HG02678 (cell line): ENCODE data around the gene DHRS1.

ENCODE experiments used
- ATAC-seq: cut with Tn5 transposase; IDR thresholded peaks from one replicate; pipeline ENCODE4 v1.9.1; 2021; ENCODE audit warnings: mild to moderate bottlenecking, moderate library complexity; ENCODE audit not compliant: unreplicated experiment

Gene DHRS1

GRCh38 chr14:24285351-24285750, 14.2 kb downstream of the DHRS1 start:
- no peak for ATAC-seq

- ATAC-seq: no peak
These were observed 15.0 kb downstream of the DHRS1 start for GRCh38 chr14:24284501-24285035.

- no peak for ATAC-seq
These were observed 15.7 kb downstream of the DHRS1 start for GRCh38 chr14:24283796-24284460.

GRCh38 chr14:24282736-24283135, 16.8 kb downstream of the DHRS1 start:
- no peak for ATAC-seq

GRCh38 chr14:24281636-24282035, 17.9 kb downstream of the DHRS1 start:
- no peak for ATAC-seq

- no peak for ATAC-seq
These were observed 18.7 kb downstream of the DHRS1 start for GRCh38 chr14:24280797-24281460.

- ATAC-seq: peak; percentile 72
These were observed 20.0 kb downstream of the DHRS1 start for GRCh38 chr14:24279301-24280186.

GRCh38 chr14:24278424-24278823, 21.2 kb downstream of the DHRS1 start:
- ATAC-seq: no peak

- ATAC-seq: no peak
These were observed 21.8 kb downstream of the DHRS1 start for GRCh38 chr14:24277606-24278321.

- no peak for ATAC-seq
These were observed 22.5 kb downstream of the DHRS1 start for GRCh38 chr14:24277071-24277470.

GRCh38 chr14:24274101-24274543, 25.5 kb downstream of the DHRS1 start:
- ATAC-seq: peak; percentile 29

GRCh38 chr14:24273422-24273998, 26.1 kb downstream of the DHRS1 start:
- no peak for ATAC-seq

GRCh38 chr14:24272467-24272866, 27.1 kb downstream of the DHRS1 start:
- no peak for ATAC-seq

- ATAC-seq: no peak
These were observed 27.7 kb downstream of the DHRS1 start for GRCh38 chr14:24271834-24272263.

GRCh38 chr14:24271134-24271833, 28.3 kb downstream of the DHRS1 start, which contains the start of gene RABGGTA:
RABGGTA (minus strand) TSS chr14:24271597; CDS start chr14:24271115, 482 bp downstream.
- peak; percentile 89 for ATAC-seq

- no peak for ATAC-seq
These were observed 28.9 kb downstream of the DHRS1 start for GRCh38 chr14:24270537-24271133.

GRCh38 chr14:24269910-24270536, 29.6 kb downstream of the DHRS1 start:
- ATAC-seq: no peak

- ATAC-seq: no peak
These were observed 30.2 kb downstream of the DHRS1 start for GRCh38 chr14:24269368-24269767.

GRCh38 chr14:24268225-24268624, 31.4 kb downstream of the DHRS1 start:
- ATAC-seq: no peak
